PC-3 (cell line): Measurements from ENCODE around the gene AGMAT.

ENCODE experiments used
- CTCF ChIP-seq: fragments of 300-600 bp; sonication (generic); conservative IDR thresholded peaks from 2 replicates; pipeline ENCODE4 v1.5.1; 2017; ENCODE audit warnings: antibody characterized with exemption, low read depth, mild to moderate bottlenecking, low read length
- EZH2 ChIP-seq: fragments of 300-600 bp; sonication (generic); IDR thresholded peaks from one replicate; pipeline ENCODE4 v1.6.1; 2017; ENCODE audit warnings: antibody characterized with exemption, mild to moderate bottlenecking, low read length; ENCODE audit not compliant: unreplicated experiment
- EZH2phosphoT487 ChIP-seq: fragments of 300-600 bp; sonication (generic); IDR thresholded peaks from 2 replicates; pipeline ENCODE4 v1.6.1; 2018; ENCODE audit warnings: mild to moderate bottlenecking, antibody characterized with exemption, low read length, borderline replicate concordance

- TF ChIP-seq CTCF (no peak), EZH2phosphoT487 (no peak), EZH2 (no peak)
These were observed 60.4 kb downstream of the AGMAT start for GRCh38 chr1:15524283-15525049.
